ENCODE results near the gene LPIN1. TPM values are rescaled to one million over a fixed set of nuclear protein-coding genes. Genes with fewer than 3 reads are reported as not detected.

LPIN1 gene
- total RNA-seq, 1 experiment from 2014 or later = 4.4 TPM

GRCh38 chr2:11876436-11876835 lies 130.0 kb downstream of the LPIN1 start:
- Histone ChIP-seq H2BK15ac (ENCODE audit: low read depth, low read length) (no peak overlapping the region), H2AFZ (ENCODE audit: low read length) (no peak overlapping the region), H4K8ac (replicated peaks; ENCODE audit: insufficient read length, low read depth, low read length) (no peak overlapping the region), H3K9me3 (ENCODE audit: control insufficient read depth, low read depth, low read length) (no peaks in the 10 kb centered on the region), H2BK120ac (ENCODE audit: low read depth, low read length, poor library complexity, severe bottlenecking) (no peak overlapping the region), H3K27ac (ENCODE audit: insufficient read length, low read depth, low read length) (no peak overlapping the region), H3T11ph (ENCODE audit: low read length) (no peak overlapping the region), H4K20me1 (ENCODE audit: control insufficient read depth, insufficient read depth, insufficient read length) (no peaks in the 10 kb centered on the region), H3K4me1 (ENCODE audit: insufficient read depth, low read length) (no peaks in the 10 kb centered on the region), H2BK12ac (ENCODE audit: insufficient read length, low read depth, low read length) (no peak overlapping the region), H3K14ac (ENCODE audit: insufficient read depth, low read length) (no peak overlapping the region), H4K5ac (ENCODE audit: insufficient read length, low read depth, low read length) (no peak overlapping the region), H3K27me3 (ENCODE audit: insufficient read depth, low read length) (no peaks in the 10 kb centered on the region), H3K4me2 (ENCODE audit: insufficient read depth, insufficient read length, low read length) (no peak overlapping the region), H4K91ac (ENCODE audit: insufficient read length, low read depth, low read length) (no peak overlapping the region), H3K79me1 (ENCODE audit: insufficient read depth, low read depth, low read length, poor library complexity, severe bottlenecking) (no peaks in the 10 kb centered on the region), H3K23me2 (ENCODE audit: insufficient read length, low read depth, low read length, poor library complexity, severe bottlenecking) (no peaks in the 10 kb centered on the region), H3K23ac (ENCODE audit: insufficient read length, low read depth, low read length) (no peak overlapping the region), H3K79me2 (ENCODE audit: insufficient read depth, low read length) (no peaks in the 10 kb centered on the region), H2AK5ac (ENCODE audit: insufficient read length, low read length) (no peak overlapping the region), H3K18ac (ENCODE audit: insufficient read length, low read depth, low read length) (peak overlapping the region; percentile 32), H3K56ac (ENCODE audit: insufficient read length, low read depth, low read length) (no peak overlapping the region), H3K4ac (ENCODE audit: low read depth, low read length) (no peak overlapping the region), H2BK5ac (ENCODE audit: insufficient read length, low read length) (no peak overlapping the region), H2BK20ac (ENCODE audit: low read depth, low read length, poor library complexity, severe bottlenecking) (no peak overlapping the region), H3K9ac (ENCODE audit: extremely low read depth, insufficient read length, low read length) (no peak overlapping the region)
- Mint-ChIP-seq H3K4me1 (no peaks in the 10 kb centered on the region), H3K9me3 (no peaks in the 10 kb centered on the region; a peak in 1 of 5 replicates), H3K27me3 (ENCODE audit: low read depth) (no peaks in the 10 kb centered on the region), H3K4me3 (no peak overlapping the region), H3K36me3 (ENCODE audit: insufficient read depth in 1 of 3, low read depth in 3 of 3) (no peaks in the 10 kb centered on the region; a peak in 1 of 7 replicates), H3K27ac (no peak overlapping the region)
- no peak for DNase-seq
- TF ChIP-seq, protein P1, sequence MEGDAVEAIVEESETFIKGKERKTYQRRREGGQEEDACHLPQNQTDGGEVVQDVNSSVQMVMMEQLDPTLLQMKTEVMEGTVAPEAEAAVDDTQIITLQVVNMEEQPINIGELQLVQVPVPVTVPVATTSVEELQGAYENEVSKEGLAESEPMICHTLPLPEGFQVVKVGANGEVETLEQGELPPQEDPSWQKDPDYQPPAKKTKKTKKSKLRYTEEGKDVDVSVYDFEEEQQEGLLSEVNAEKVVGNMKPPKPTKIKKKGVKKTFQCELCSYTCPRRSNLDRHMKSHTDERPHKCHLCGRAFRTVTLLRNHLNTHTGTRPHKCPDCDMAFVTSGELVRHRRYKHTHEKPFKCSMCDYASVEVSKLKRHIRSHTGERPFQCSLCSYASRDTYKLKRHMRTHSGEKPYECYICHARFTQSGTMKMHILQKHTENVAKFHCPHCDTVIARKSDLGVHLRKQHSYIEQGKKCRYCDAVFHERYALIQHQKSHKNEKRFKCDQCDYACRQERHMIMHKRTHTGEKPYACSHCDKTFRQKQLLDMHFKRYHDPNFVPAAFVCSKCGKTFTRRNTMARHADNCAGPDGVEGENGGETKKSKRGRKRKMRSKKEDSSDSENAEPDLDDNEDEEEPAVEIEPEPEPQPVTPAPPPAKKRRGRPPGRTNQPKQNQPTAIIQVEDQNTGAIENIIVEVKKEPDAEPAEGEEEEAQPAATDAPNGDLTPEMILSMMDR (conservative IDR thresholded peaks at IDR 0.05) = no peak
- no CpG with 5 or more reads among the region's 6 CpGs for WGBS (ENCODE audit: extremely low coverage, insufficient read length, low lambda C conversion rate)

Data from H9 (cell line).